HUES6 (cell line): ENCODE results near the gene TANGO6.

Experiments used
- H3K27ac ChIP-seq: 2 replicates; pipeline ENCODE4 v1.7.0; 2013; ENCODE audit warnings: low read depth, mild to moderate bottlenecking, low read length, inconsistent platforms
- H3K27me3 ChIP-seq: 2 replicates; pipeline ENCODE4 v1.6.1; 2013; ENCODE audit warnings: low read length; ENCODE audit not compliant: control insufficient read depth, insufficient read depth
- H3K36me3 ChIP-seq: 2 replicates; pipeline ENCODE4 v1.6.1; 2013; ENCODE audit warnings: low read length; ENCODE audit not compliant: control insufficient read depth, insufficient read depth
- H3K4me1 ChIP-seq: 2 replicates; pipeline ENCODE4 v1.6.1; 2013; ENCODE audit warnings: low read length; ENCODE audit not compliant: control insufficient read depth, insufficient read depth
- H3K4me3 ChIP-seq: 2 replicates; pipeline ENCODE4 v1.5.1; 2013; ENCODE audit warnings: low read depth, low read length
- H3K9ac ChIP-seq: one replicate; pipeline ENCODE4 v1.6.1; 2013; ENCODE audit warnings: mild to moderate bottlenecking, low read length
- H3K9me3 ChIP-seq: 2 replicates; pipeline ENCODE4 v1.6.1; 2013; ENCODE audit warnings: low read depth, low read length; ENCODE audit not compliant: control insufficient read depth, insufficient read depth

TANGO6 gene

GRCh38 chr16:68936736-68937631 lies 93.7 kb downstream of the TANGO6 start:
- no peak overlapping the region for H3K9ac ChIP-seq
- no peaks in the 10 kb centered on the region for H3K4me1 ChIP-seq
- 0 out of 2 replicates have a peak overlapping the region, but pooled peaks have one; percentile 30 for H3K27ac ChIP-seq
- peaks cover 8% of the 10 kb centered on the region; the same call in 1 of the 2 replicates for H3K9me3 ChIP-seq
- no peak overlapping the region for H3K4me3 ChIP-seq
- no peaks in the 10 kb centered on the region for H3K27me3 ChIP-seq
- H3K36me3 ChIP-seq = peaks cover 23% of the 10 kb centered on the region

- Histone ChIP-seq H3K4me3 (no peak overlapping the region), H3K36me3 (peaks cover 5% of the 10 kb centered on the region; the same call in 1 of the 2 replicates), H3K9me3 (no peaks in the 10 kb centered on the region; the same call in 1 of the 2 replicates), H3K9ac (no peak overlapping the region), H3K27ac (no peak overlapping the region), H3K27me3 (no peaks in the 10 kb centered on the region), H3K4me1 (no peaks in the 10 kb centered on the region)
These were observed 96.5 kb downstream of the TANGO6 start for GRCh38 chr16:68939692-68940320.

DNA sequence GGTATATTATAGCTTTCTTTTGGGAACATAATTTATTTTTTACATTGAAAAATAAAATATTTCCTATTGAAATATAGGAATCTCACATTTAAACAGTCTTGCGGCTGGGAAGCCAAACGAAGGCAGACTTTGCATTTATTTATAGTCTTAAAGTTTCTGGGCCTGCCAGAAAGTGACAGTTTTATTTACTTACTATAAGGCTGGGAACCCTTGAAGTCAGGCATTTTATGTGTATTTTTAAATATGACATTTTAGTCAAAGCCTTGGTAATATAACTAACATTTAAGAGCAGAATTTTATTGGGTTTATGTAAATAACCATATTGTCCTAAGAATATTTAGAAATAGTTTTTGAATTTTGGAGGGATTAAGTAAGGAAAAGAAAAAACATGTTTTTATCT lies 97.5 kb downstream of the TANGO6 start:
- no peaks in the 10 kb centered on the region; the same call in 1 of the 2 replicates for H3K9me3 ChIP-seq
- no peak overlapping the region for H3K9ac ChIP-seq
- 0 out of 2 replicates have a peak, but pooled peaks cover 2% of the 10 kb centered on the region for H3K36me3 ChIP-seq
- H3K4me1 ChIP-seq = no peaks in the 10 kb centered on the region
- H3K27me3 ChIP-seq = no peaks in the 10 kb centered on the region
- no peak overlapping the region for H3K4me3 ChIP-seq
- no peak overlapping the region for H3K27ac ChIP-seq

DNA sequence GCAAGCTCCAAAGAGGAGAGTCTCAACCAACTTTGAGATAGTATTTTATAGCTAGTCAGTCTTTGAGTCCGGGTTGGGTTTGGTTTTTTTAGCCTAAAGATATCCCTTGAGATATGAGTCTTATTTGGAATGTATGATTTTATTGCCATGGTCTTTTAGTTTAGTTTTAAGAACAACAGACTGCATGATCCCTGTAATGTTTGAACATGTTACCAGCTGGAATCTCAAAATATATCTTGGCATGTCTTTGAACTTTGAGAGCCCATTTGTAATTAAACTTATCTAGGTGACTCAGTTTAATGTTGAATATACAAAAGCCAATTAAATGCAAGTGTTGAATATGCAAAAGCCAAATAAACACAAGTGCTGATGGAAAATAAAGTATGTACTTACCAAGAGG lies 100.6 kb downstream of the TANGO6 start:
- H3K27me3 ChIP-seq = no peaks in the 10 kb centered on the region
- no peak overlapping the region for H3K27ac ChIP-seq
- H3K4me3 ChIP-seq = no peak overlapping the region
- no peaks in the 10 kb centered on the region for H3K36me3 ChIP-seq
- H3K9me3 ChIP-seq = no peaks in the 10 kb centered on the region; the same call in 1 of the 2 replicates
- H3K9ac ChIP-seq = no peak overlapping the region
- H3K4me1 ChIP-seq = no peaks in the 10 kb centered on the region

DNA sequence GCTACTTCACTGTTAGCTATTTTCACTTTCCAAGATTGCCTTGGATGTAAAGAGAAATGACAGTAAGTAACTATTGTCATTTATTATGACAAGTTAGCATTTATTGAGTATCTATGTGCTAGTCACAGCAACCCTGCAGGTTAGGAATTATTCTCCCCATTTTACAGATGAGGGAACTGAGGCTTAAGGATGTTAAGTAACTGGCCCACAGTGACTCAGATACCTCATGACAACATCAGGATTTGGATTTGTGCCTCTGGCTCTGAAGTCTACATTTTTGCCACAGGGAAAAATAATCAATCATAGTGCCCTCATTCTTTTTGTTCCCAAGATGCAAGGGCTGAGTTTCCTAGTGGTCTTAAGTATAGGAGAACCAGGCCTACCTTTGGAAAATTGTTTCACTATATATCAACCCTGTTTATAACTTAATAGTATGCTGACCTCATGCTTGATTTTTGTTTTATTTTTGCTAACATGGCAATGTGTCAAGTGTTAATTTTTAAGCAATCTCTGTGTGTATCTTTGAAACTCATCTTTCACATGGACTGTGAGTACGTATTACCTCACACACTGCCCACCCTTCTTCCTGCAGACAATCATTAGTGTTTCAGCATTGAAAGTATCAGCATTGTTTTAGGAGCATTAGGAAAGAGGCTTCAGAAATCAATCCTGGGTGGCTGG lies 105.0 kb downstream of the TANGO6 start:
- H3K9ac ChIP-seq = no peak overlapping the region

DNA sequence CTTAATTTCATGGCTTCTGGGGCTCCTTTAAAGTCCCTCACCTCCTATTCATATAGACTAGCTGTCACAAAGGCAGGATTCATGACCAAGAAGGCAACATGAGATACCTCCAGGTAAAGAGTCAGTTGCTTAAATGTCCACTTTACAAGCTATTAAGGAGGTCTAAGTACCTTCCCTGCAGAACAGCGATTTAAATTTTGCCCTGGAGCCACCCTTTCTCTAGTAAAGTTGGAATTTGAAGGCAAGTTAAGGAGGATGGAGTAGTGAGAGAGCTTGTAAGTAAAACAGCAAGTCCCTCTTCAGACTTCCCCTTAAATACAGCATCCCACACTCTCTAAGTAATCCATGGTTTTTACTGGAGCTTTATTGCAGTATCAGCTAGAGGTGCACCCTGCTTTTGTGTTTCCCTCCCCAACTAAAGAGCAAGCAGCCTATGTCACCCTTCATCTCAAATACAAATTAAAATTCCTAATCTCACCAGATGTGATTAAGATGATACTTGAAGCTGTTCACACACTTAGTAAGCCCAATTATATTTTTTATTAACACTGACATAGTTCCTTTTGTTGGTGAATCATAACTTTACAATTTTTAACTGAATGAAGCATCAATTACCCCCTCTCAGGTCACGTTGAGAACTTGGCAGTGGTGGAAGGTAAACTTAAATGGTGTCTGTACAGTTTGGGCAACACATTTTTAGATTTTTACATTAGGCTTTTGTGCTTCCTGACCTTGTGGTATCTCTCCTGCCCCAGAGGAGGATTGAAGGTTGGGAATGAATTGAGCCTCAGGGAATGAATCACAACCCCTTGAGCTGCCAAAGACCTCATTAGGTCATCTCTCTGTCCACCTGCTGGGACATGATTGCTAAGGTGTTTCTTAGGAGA lies 108.9 kb downstream of the TANGO6 start:
- H3K4me1 ChIP-seq = no peaks in the 10 kb centered on the region
- no peaks in the 10 kb centered on the region for H3K27me3 ChIP-seq
- no peak overlapping the region for H3K27ac ChIP-seq
- H3K4me3 ChIP-seq = no peak overlapping the region
- H3K9me3 ChIP-seq = no peaks in the 10 kb centered on the region
- H3K9ac ChIP-seq = no peak overlapping the region
- no peaks in the 10 kb centered on the region for H3K36me3 ChIP-seq

More for the DNA sequence above, 105.0 kb downstream of the TANGO6 start:
- H3K36me3 ChIP-seq = no peaks in the 10 kb centered on the region
- no peaks in the 10 kb centered on the region for H3K27me3 ChIP-seq
- no peak overlapping the region for H3K4me3 ChIP-seq
- no peaks in the 10 kb centered on the region for H3K4me1 ChIP-seq
- H3K27ac ChIP-seq = no peak overlapping the region
- no peaks in the 10 kb centered on the region; the same call in 1 of the 2 replicates for H3K9me3 ChIP-seq

DNA sequence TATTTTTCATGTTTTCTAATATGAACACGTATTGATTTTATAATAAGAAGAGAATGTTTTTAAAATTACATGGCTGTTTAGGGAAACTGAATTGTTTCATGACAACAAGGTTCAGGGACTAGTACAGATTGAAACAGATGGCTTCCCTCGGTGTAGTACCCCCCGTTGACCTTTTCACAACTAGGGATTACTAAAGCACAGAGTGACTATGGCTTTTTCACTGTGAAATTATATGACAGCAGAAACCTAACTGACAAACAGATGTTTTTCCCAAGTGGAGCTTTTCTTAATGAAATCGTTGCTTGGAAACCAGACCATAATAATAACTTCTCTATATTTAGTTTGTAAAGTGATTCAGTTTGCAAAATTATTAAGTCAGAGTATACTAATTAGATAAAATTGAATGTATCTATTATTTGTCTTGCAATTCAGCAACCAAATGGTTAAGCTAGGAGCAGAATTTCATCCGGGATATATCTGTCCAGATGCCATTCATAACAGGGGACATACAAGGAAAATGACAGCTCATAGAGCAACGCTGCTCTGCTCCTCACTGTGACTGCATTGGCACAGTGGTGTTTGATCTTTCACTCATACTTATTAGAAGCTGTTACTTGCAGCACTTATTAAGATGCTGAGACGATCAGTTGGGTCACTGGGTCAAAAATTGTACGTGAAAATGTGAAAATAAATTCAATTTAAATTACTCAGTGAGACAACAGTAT lies 111.7 kb downstream of the TANGO6 start:
- Histone ChIP-seq H3K9me3 (no peaks in the 10 kb centered on the region), H3K36me3 (no peaks in the 10 kb centered on the region), H3K9ac (no peak overlapping the region), H3K4me3 (no peak overlapping the region), H3K27ac (no peak overlapping the region), H3K4me1 (no peaks in the 10 kb centered on the region), H3K27me3 (no peaks in the 10 kb centered on the region)

DNA sequence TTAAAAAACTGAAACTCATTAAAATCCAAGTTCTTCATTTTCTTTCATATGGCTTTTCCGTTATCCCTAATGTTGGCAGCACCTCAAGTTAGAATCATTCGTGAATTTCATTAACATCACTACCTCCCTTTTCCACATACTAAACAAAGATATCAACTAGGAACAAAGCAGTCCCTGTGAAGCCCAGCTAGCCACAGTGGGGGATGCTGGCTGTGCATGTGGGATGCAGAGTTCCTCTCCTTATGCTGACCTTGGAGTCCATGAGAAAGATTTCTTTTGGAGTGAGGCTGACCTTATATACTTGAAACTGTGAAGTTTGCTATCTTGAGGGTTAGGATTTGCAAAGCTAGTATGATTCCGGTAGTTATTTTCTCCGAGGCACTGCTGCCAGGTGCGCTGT lies 117.6 kb downstream of the TANGO6 start:
- H3K9ac ChIP-seq = no peak overlapping the region
- no peaks in the 10 kb centered on the region for H3K9me3 ChIP-seq
- H3K36me3 ChIP-seq = no peaks in the 10 kb centered on the region
- no peak overlapping the region for H3K4me3 ChIP-seq
- H3K27ac ChIP-seq = no peak overlapping the region
- peaks cover 12% of the 10 kb centered on the region for H3K4me1 ChIP-seq
- no peaks in the 10 kb centered on the region for H3K27me3 ChIP-seq

DNA sequence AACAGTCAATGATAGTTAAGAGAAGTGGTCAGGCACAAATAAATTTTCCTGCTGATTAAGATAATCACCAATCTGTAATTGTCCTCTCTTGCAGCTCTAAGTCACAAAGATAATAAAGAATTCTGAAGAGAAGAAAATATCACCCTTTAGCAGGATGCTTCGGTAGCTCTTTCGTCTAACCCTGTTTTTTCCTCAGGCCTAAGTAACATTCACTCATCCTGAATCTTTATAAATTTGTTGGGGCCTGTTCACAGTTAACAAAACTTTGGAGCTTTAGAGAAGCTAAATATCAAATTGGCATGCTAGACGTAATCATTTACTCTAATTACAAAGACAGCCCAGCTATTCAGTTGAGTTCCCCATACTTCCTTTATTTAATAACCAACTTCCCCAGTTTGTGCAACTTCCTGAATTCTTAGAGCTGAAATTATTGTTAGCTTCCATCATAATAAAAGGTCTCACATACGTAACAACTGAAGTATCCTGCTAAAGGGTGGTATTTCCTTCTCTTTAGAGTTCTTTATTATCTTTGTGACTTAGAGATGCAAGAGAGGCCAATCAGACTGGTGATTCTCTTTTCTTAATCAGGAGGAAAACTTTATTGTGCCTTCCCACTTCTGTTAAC lies 118.6 kb downstream of the TANGO6 start:
- H3K9ac ChIP-seq = no peak overlapping the region
- no peaks in the 10 kb centered on the region for H3K27me3 ChIP-seq
- H3K36me3 ChIP-seq = no peaks in the 10 kb centered on the region
- H3K4me3 ChIP-seq = no peak overlapping the region
- no peak overlapping the region for H3K27ac ChIP-seq
- peaks cover 12% of the 10 kb centered on the region for H3K4me1 ChIP-seq
- no peaks in the 10 kb centered on the region for H3K9me3 ChIP-seq
